AG09309 (cell line): ENCODE measurements around the gene EXOG.

Experiments used
- DNase-seq: peaks from one replicate; pipeline ENCODE4 v3.0.0-alpha.2; 2010; ENCODE audit warnings: low read depth
- H3K4me3 ChIP-seq: 2 replicates; pipeline ENCODE4 v1.5.1; 2011; ENCODE audit warnings: mild to moderate bottlenecking, low read depth, low read length, moderate library complexity; ENCODE audit not compliant: control insufficient read depth
- CTCF ChIP-seq: IDR thresholded peaks from 2 replicates; pipeline ENCODE4 v1.5.1; 2011; ENCODE audit warnings: mild to moderate bottlenecking, low read depth, low read length, inconsistent platforms; ENCODE audit not compliant: insufficient read depth, control insufficient read depth; ENCODE audit errors: missing control alignments

The EXOG gene

GRCh38 chr3:38478901-38479300 is 17.2 kb upstream of the EXOG start:
- no peak for DNase-seq
- H3K4me3 ChIP-seq: no peak overlapping the region
- TF ChIP-seq CTCF: no peak

- H3K4me3 ChIP-seq: no peak overlapping the region
- TF ChIP-seq CTCF: peak; percentile 95
- no peak for DNase-seq
These were observed 16.6 kb upstream of the EXOG start for GRCh38 chr3:38479431-38480092.

- DNase-seq: no peak
- TF ChIP-seq CTCF: no peak
- H3K4me3 ChIP-seq: no peak overlapping the region
These were observed 16.1 kb upstream of the EXOG start for GRCh38 chr3:38480093-38480445.

GRCh38 chr3:38480930-38481329 is 15.2 kb upstream of the EXOG start:
- no peak overlapping the region for H3K4me3 ChIP-seq
- no peak for DNase-seq
- TF ChIP-seq CTCF: no peak

GRCh38 chr3:38482951-38483350 is 13.2 kb upstream of the EXOG start:
- DNase-seq: no peak
- TF ChIP-seq CTCF: no peak
- no peak overlapping the region for H3K4me3 ChIP-seq

- H3K4me3 ChIP-seq: no peak overlapping the region
- DNase-seq: no peak
- TF ChIP-seq CTCF: no peak
These were observed 8.8 kb upstream of the EXOG start for GRCh38 chr3:38487323-38487722.

GRCh38 chr3:38488949-38489348 is 7.2 kb upstream of the EXOG start:
- no peak for DNase-seq
- no peak for TF ChIP-seq CTCF
- no peak overlapping the region for H3K4me3 ChIP-seq
